ENCODE measurements around the gene PHF21A.

GRCh38 chr11:46121724-46122477 is 647 bp upstream of the PHF21A start:
- no peak; the same call in 2 of the 3 replicates for TF ChIP-seq MXI1 (IDR thresholded peaks at IDR 0.05; ENCODE audit: borderline replicate concordance, low read depth, low read length)
- no peak for TF ChIP-seq FOXM1 (CRISPR knock-in tag; IDR thresholded peaks at IDR 0.05)
- no peak for TF ChIP-seq ZNF543 (CRISPR knock-in tag; IDR thresholded peaks at IDR 0.05)
- no peak for TF ChIP-seq NFE2 (CRISPR knock-in tag; IDR thresholded peaks at IDR 0.05)
- no peak for TF ChIP-seq NKX3-1 (CRISPR knock-in tag; IDR thresholded peaks at IDR 0.05)
- no peak for TF ChIP-seq ZNF776 (CRISPR knock-in tag; IDR thresholded peaks at IDR 0.05)
- no peak for TF ChIP-seq NONO (IDR thresholded peaks at IDR 0.05)
- no peak for TF ChIP-seq NONO (CRISPR knock-in tag; conservative IDR thresholded peaks at IDR 0.05)
- TF ChIP-seq CHD4 (IDR thresholded peaks at IDR 0.05; ENCODE audit: borderline replicate concordance, low read length): no peak
- TF ChIP-seq ZFX (CRISPR knock-in tag; IDR thresholded peaks at IDR 0.05; ENCODE audit: low read depth): no peak; the same call in 1 of the 2 replicates
- no peak; the same call in 1 of the 2 replicates for TF ChIP-seq MAX (IDR thresholded peaks at IDR 0.05)
- no peak for TF ChIP-seq SNAI1 (CRISPR knock-in tag; IDR thresholded peaks at IDR 0.05; ENCODE audit: borderline replicate concordance)
- no peak for TF ChIP-seq EP300 (IDR thresholded peaks at IDR 0.05; ENCODE audit: low read depth in 2 of 2, low read length in 2 of 2)
- no peak for TF ChIP-seq EP300 (CRISPR knock-in tag; IDR thresholded peaks at IDR 0.05; ENCODE audit: borderline replicate concordance)
